Type B pancreatic cell (in vitro differentiated cells): ENCODE data around the gene ZNF560. TPM values are rescaled to one million over a fixed set of nuclear protein-coding genes. Genes with fewer than 3 reads are reported as not detected.

Experiments
- DNase-seq: peaks from one replicate; pipeline ENCODE4 v3.0.0; 2021; ENCODE audit warnings: mixed read lengths; ENCODE audit not compliant: unreplicated experiment; ENCODE audit errors: extremely low spot score
- H3K27ac Mint-ChIP-seq: 2 replicates; pipeline ENCODE4 v1.8.0; 2021; ENCODE audit warnings: mild to moderate bottlenecking, mixed read lengths
- H3K27me3 Mint-ChIP-seq: 2 replicates; pipeline ENCODE4 v1.8.0; 2021; ENCODE audit warnings: mixed read lengths
- H3K36me3 Mint-ChIP-seq: 2 replicates; pipeline ENCODE4 v1.8.0; 2021; ENCODE audit warnings: mixed read lengths
- H3K4me1 Mint-ChIP-seq: one replicate; pipeline ENCODE4 v1.8.0; 2021; ENCODE audit warnings: mixed read lengths; ENCODE audit not compliant: unreplicated experiment
- H3K4me3 Mint-ChIP-seq: 2 replicates; pipeline ENCODE4 v1.8.0; 2021; ENCODE audit warnings: mild to moderate bottlenecking, mixed read lengths
- H3K9me3 Mint-ChIP-seq: 2 replicates; pipeline ENCODE4 v1.8.0; 2021; ENCODE audit warnings: mixed read lengths
- CTCF ChIP-seq: fragments of 200-600 bp; sonication (generic); conservative IDR thresholded peaks from 2 replicates; pipeline ENCODE4 v1.5.0; 2021; ENCODE audit warnings: antibody characterized with exemption, mild to moderate bottlenecking
- total RNA-seq: library from RNA; stranded (reverse); gene quantifications from 2 replicates; pipeline ENCODE4 v1.2.1, GENCODE V29; 2021; ENCODE audit warnings: low replicate concordance

The ZNF560 gene
- total RNA-seq, 1 donor from 2014 or later, result 0.10 TPM

DNA sequence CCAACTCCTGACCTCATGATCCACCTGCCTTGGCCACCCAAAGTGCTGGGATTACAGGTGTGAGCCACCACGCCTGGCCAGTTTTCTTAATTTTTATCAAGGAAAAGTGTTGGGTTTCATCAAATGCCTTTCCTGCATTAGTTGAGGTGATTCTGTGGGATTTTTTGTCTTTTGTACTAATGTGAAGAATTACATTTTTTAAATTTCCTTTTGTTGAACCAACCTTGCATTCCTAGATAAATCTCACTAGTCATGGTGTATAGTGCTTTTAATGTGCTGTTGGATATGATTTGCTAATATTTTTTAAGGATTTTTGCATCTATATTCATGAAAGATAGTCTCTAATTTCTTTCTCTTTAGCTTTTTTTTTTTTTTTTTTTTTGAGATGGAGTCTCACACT is 2.4 kb upstream of the ZNF560 start:
- no peak for TF ChIP-seq CTCF
- no peaks in the 10 kb centered on the region for H3K27me3 Mint-ChIP-seq
- H3K9me3 Mint-ChIP-seq, result peaks cover 5% of the 10 kb centered on the region
- H3K36me3 Mint-ChIP-seq, result no peaks in the 10 kb centered on the region
- H3K27ac Mint-ChIP-seq, result no peak overlapping the region
- no peaks in the 10 kb centered on the region for H3K4me1 Mint-ChIP-seq
- no peak overlapping the region for H3K4me3 Mint-ChIP-seq
- no peak for DNase-seq

- no peak overlapping the region for H3K27ac Mint-ChIP-seq
- no peaks in the 10 kb centered on the region for H3K27me3 Mint-ChIP-seq
- no peaks in the 10 kb centered on the region for H3K4me1 Mint-ChIP-seq
- H3K4me3 Mint-ChIP-seq, result no peak overlapping the region
- H3K9me3 Mint-ChIP-seq, result no peaks in the 10 kb centered on the region
- H3K36me3 Mint-ChIP-seq, result no peaks in the 10 kb centered on the region
- no peak for TF ChIP-seq CTCF
- DNase-seq, result no peak
Measured at GRCh38 chr19:9494096-9494495, 4.3 kb downstream of the ZNF560 start.

DNA sequence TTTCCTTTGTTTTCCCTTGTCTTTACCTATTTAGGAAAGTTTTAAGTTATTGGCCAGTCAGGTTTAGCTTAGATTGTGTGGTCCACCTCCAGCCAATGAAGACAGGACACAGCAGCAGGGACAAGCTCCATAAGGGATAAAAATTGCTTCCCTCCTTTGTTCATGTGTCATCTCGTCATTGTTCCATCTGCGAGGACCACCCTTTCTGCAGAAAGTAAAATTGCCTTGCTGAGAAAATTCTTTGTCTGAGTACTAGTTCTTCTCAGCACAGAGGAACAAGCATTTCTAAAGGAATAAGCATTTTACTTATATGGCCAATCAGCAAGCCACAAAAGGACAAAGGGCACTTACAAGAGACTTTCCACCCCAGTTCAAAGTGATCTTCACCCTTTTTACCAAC is 11.4 kb downstream of the ZNF560 start:
- H3K9me3 Mint-ChIP-seq, result peaks cover 24% of the 10 kb centered on the region
- no peak overlapping the region for H3K4me3 Mint-ChIP-seq
- no peaks in the 10 kb centered on the region for H3K27me3 Mint-ChIP-seq
- no peak for TF ChIP-seq CTCF
- no peaks in the 10 kb centered on the region for H3K4me1 Mint-ChIP-seq
- H3K27ac Mint-ChIP-seq, result no peak overlapping the region
- DNase-seq, result no peak
- H3K36me3 Mint-ChIP-seq, result no peaks in the 10 kb centered on the region

- Mint-ChIP-seq H3K4me1 (no peaks in the 10 kb centered on the region), H3K27me3 (no peaks in the 10 kb centered on the region), H3K4me3 (no peak overlapping the region), H3K27ac (no peak overlapping the region), H3K36me3 (no peaks in the 10 kb centered on the region), H3K9me3 (peaks cover 24% of the 10 kb centered on the region)
- DNase-seq, result no peak
- TF ChIP-seq CTCF, result no peak
Measured at GRCh38 chr19:9485140-9485539, 13.3 kb downstream of the ZNF560 start.

GRCh38 chr19:9474975-9475374 is 23.4 kb downstream of the ZNF560 start:
- Mint-ChIP-seq H3K27ac (no peak overlapping the region), H3K4me3 (no peak overlapping the region), H3K27me3 (no peaks in the 10 kb centered on the region), H3K4me1 (no peaks in the 10 kb centered on the region), H3K9me3 (peaks cover 8% of the 10 kb centered on the region), H3K36me3 (no peaks in the 10 kb centered on the region)
- no peak for TF ChIP-seq CTCF
- DNase-seq, result no peak

DNA sequence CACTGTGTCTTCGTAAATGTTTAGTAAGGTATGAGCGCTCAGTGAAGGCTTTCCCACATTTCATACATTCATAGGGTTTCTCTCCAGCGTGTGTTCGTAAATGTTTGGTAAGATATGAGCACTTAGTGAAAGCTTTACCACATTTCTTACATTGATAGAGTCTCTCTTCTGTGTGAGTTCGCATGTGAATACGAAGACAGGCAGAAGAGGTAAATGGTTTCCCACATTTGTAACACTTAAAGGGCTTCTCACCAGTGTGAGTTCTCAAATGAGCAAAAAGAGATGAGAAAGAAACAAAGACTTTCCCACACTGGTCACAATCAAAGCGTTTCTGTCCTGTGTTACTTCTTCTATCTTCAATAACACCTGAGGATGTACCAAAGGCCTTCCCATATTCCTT is 31.3 kb downstream of the ZNF560 start:
- Mint-ChIP-seq H3K4me1 (no peaks in the 10 kb centered on the region), H3K9me3 (peaks cover 5% of the 10 kb centered on the region), H3K4me3 (no peak overlapping the region), H3K36me3 (peaks cover under 1% of the 10 kb centered on the region), H3K27ac (no peak overlapping the region), H3K27me3 (no peaks in the 10 kb centered on the region)
- no peak for DNase-seq
- no peak for TF ChIP-seq CTCF
